ENCODE data around the gene OR1S2.

The OR1S2 gene

GRCh38 chr11:58195939-58196338, 8.0 kb downstream of the OR1S2 start:
- TF ChIP-seq CTCF (IDR thresholded peaks at IDR 0.05; ENCODE audit: low read depth, low read length, missing control alignments) = no peak
- no peak overlapping the region for H3K4me3 ChIP-seq (ENCODE audit: low read depth, low read length)
- no peak for DNase-seq (ENCODE audit: low read depth)

GRCh38 chr11:58193391-58193790, 10.6 kb downstream of the OR1S2 start:
- no peak overlapping the region for H3K4me3 ChIP-seq (ENCODE audit: low read depth, low read length)
- TF ChIP-seq CTCF (IDR thresholded peaks at IDR 0.05; ENCODE audit: low read depth, low read length, missing control alignments) = no peak
- no peak for DNase-seq (ENCODE audit: low read depth)

- no peak for DNase-seq (ENCODE audit: low read depth)
- no peak overlapping the region for H3K4me3 ChIP-seq (ENCODE audit: low read depth, low read length)
- TF ChIP-seq CTCF (IDR thresholded peaks at IDR 0.05; ENCODE audit: low read depth, low read length, missing control alignments) = no peak
Observed at GRCh38 chr11:58192229-58192628, 11.7 kb downstream of the OR1S2 start.

- no peak for TF ChIP-seq CTCF (IDR thresholded peaks at IDR 0.05; ENCODE audit: low read depth, low read length, missing control alignments)
- no peak within 1 kb of the TSS for H3K4me3 ChIP-seq (ENCODE audit: low read depth, low read length)
- DNase-seq (ENCODE audit: low read depth) = no peak
Observed at GRCh38 chr11:58188770-58189169, 15.2 kb downstream of the OR1S2 start, which contains the start of gene OR9Q2. Gene OR9Q2, plus strand, starts transcription at chr11:58189070. Its CDS starts 1,421 bp downstream, at chr11:58190491.

DNA sequence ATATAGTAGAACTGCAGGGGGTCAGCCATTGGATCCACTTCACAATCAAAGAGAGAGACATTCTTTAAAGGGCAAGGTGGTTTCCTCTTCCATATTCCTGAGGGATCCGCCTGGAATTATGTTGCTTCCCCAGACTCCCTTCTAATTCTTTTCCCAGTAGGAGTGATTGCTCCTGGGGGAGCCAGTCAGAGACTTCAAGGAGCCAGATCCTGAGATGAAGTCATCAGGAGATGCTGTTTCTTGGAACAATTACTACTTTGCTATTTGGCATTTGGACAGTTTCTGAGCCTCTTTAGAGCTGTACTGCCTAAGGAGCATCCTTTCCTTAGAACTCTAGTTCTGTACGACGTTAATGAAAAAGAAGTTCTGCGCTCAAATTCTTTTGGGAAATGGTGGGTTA, 17.0 kb downstream of the OR1S2 start:
- no peak for DNase-seq (ENCODE audit: low read depth)
- TF ChIP-seq CTCF (IDR thresholded peaks at IDR 0.05; ENCODE audit: low read depth, low read length, missing control alignments) = no peak
- H3K4me3 ChIP-seq (ENCODE audit: low read depth, low read length) = no peak overlapping the region

- TF ChIP-seq CTCF (IDR thresholded peaks at IDR 0.05; ENCODE audit: low read depth, low read length, missing control alignments) = no peak
- no peak for DNase-seq (ENCODE audit: low read depth)
- no peak overlapping the region for H3K4me3 ChIP-seq (ENCODE audit: low read depth, low read length)
Observed at GRCh38 chr11:58179648-58180047, 24.3 kb downstream of the OR1S2 start.

GRCh38 chr11:58178444-58178843, 25.5 kb downstream of the OR1S2 start:
- no peak for TF ChIP-seq CTCF (IDR thresholded peaks at IDR 0.05; ENCODE audit: low read depth, low read length, missing control alignments)
- DNase-seq (ENCODE audit: low read depth) = no peak
- no peak overlapping the region for H3K4me3 ChIP-seq (ENCODE audit: low read depth, low read length)

All from GM12864 (cell line).